ENCODE measurements around the gene ERC1.

DNA sequence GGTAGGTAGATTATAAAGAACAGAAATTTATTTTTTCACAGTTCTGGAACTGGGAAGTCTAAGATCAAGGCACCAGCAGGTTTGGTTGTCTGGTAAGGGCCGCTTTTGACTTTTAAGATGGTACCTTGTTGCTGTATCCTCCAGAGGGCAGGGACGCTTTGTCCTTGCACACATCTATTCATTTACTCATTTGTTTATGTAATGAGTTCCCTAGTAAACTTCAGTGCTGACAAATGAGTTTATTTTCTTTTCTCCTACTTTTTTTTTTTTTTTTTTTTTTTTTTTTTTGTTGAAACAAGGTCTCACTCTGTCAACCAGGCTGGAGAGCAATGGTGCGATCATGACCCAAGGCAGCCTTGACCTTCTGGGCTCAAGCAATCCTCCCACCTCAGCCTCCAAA, 407.6 kb downstream of the ERC1 start:
- TF ChIP-seq POLR2A (IDR thresholded peaks at IDR 0.05; ENCODE audit: low read depth, low read length), result no peak
- peak; percentile 65 for TF ChIP-seq RAD21 (IDR thresholded peaks at IDR 0.05; ENCODE audit: low read length)
- TF ChIP-seq MAFK (IDR thresholded peaks at IDR 0.05; ENCODE audit: low read depth, low read length), result no peak
- no peak for TF ChIP-seq MXI1 (IDR thresholded peaks at IDR 0.05; ENCODE audit: borderline replicate concordance, low read depth, low read length)
- TF ChIP-seq, protein P1, sequence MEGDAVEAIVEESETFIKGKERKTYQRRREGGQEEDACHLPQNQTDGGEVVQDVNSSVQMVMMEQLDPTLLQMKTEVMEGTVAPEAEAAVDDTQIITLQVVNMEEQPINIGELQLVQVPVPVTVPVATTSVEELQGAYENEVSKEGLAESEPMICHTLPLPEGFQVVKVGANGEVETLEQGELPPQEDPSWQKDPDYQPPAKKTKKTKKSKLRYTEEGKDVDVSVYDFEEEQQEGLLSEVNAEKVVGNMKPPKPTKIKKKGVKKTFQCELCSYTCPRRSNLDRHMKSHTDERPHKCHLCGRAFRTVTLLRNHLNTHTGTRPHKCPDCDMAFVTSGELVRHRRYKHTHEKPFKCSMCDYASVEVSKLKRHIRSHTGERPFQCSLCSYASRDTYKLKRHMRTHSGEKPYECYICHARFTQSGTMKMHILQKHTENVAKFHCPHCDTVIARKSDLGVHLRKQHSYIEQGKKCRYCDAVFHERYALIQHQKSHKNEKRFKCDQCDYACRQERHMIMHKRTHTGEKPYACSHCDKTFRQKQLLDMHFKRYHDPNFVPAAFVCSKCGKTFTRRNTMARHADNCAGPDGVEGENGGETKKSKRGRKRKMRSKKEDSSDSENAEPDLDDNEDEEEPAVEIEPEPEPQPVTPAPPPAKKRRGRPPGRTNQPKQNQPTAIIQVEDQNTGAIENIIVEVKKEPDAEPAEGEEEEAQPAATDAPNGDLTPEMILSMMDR (conservative IDR thresholded peaks at IDR 0.05; ENCODE audit: low read depth, low read length), result peak; percentile 44
- TF ChIP-seq SMC3 (IDR thresholded peaks at IDR 0.05; ENCODE audit: low read depth, low read length), result peak; percentile 70
- TF ChIP-seq FOS (IDR thresholded peaks at IDR 0.05; ENCODE audit: low read depth, low read length), result no peak
- no peak for TF ChIP-seq BHLHE40 (IDR thresholded peaks at IDR 0.05; ENCODE audit: low read depth, low read length)
